Liver (tissue), 9 donors: ENCODE measurements around the gene MYOF. TPM values are rescaled to one million over a fixed set of nuclear protein-coding genes. Genes with fewer than 3 reads are reported as not detected.

Source experiments
- DNase-seq: peaks from one replicate; pipeline ENCODE4 v3.0.0-alpha.2; 2017; ENCODE audit warnings: low spot score
- H3K27ac ChIP-seq, 2 donors: one replicate each; pipeline ENCODE4 v1.7.0; 2013; ENCODE audit warnings: inconsistent platforms in 2 of 2, low read length in 2 of 2, control low read depth in 1 of 2, low read depth in 1 of 2, mild to moderate bottlenecking in 1 of 2
- H3K27me3 ChIP-seq, 4 donors: one replicate each; pipeline versions ENCODE4 v1.6.1 to v1.7.0; 2013; ENCODE audit warnings: low read length in 3 of 4, inconsistent platforms in 1 of 4, mild to moderate bottlenecking in 1 of 4, moderate library complexity in 1 of 4; ENCODE audit not compliant: control insufficient read depth in 4 of 4, insufficient read depth in 4 of 4
- H3K36me3 ChIP-seq, 4 donors: one replicate each; pipeline versions ENCODE4 v1.6.1 to v1.7.0; 2013; ENCODE audit warnings: low read length in 3 of 4, mild to moderate bottlenecking in 3 of 4, low read depth in 1 of 4, moderate library complexity in 1 of 4; ENCODE audit not compliant: control insufficient read depth in 4 of 4, insufficient read depth in 3 of 4
- H3K4me1 ChIP-seq, 4 donors: one replicate each; pipeline versions ENCODE4 v1.6.1 to v1.7.0; 2013; ENCODE audit warnings: low read length in 3 of 4, mild to moderate bottlenecking in 3 of 4, moderate library complexity in 1 of 4; ENCODE audit not compliant: control insufficient read depth in 4 of 4, insufficient read depth in 4 of 4
- H3K4me3 ChIP-seq, 3 donors: one replicate each; pipeline versions ENCODE4 v1.6.1 to v1.7.0; 2013; ENCODE audit warnings: low read length in 3 of 3, control low read depth in 1 of 3, low read depth in 1 of 3, mild to moderate bottlenecking in 1 of 3
- H3K9ac ChIP-seq, 2 donors: one replicate each; pipeline ENCODE4 v1.7.0; 2013; ENCODE audit warnings: low read length in 2 of 2, mild to moderate bottlenecking in 2 of 2, moderate library complexity in 2 of 2, control low read depth in 1 of 2, low read depth in 1 of 2
- H3K9me3 ChIP-seq, 4 donors: one replicate each; pipeline versions ENCODE4 v1.6.1 to v1.7.0; 2013; ENCODE audit warnings: low read length in 3 of 4; ENCODE audit not compliant: control insufficient read depth in 4 of 4
- ATF3 ChIP-seq: IDR thresholded peaks from 2 replicates; pipeline ENCODE4 v1.6.1; 2016; ENCODE audit warnings: antibody characterized with exemption
- CTCF ChIP-seq: fragments of 150-350 bp; IDR thresholded peaks from 2 replicates; pipeline ENCODE4 v1.5.1; 2017; ENCODE audit warnings: improper control_type of control experiment, low read depth, low read length; ENCODE audit not compliant: missing input control
- EGR1 ChIP-seq, 2 donors: IDR thresholded peaks; 2 replicates each; pipeline ENCODE4 v1.6.1; 2016 to 2018; ENCODE audit warnings: antibody characterized with exemption in 2 of 2, low read depth in 2 of 2
- FOXA1 ChIP-seq: IDR thresholded peaks from 2 replicates; pipeline ENCODE4 v1.6.1; 2016; ENCODE audit warnings: antibody characterized with exemption
- FOXA2 ChIP-seq: IDR thresholded peaks from 2 replicates; pipeline ENCODE4 v1.6.1; 2016; ENCODE audit warnings: antibody characterized with exemption
- GABPA ChIP-seq, 2 donors: IDR thresholded peaks in 1 of 2; conservative IDR thresholded peaks in 1 of 2; 2 replicates each; pipeline ENCODE4 v1.6.1; 2016; ENCODE audit warnings: antibody characterized with exemption in 2 of 2, mild to moderate bottlenecking in 1 of 2, moderate library complexity in 1 of 2
- HNF4A ChIP-seq, 2 donors: conservative IDR thresholded peaks; 2 replicates each; pipeline ENCODE4 v1.6.1; 2016; ENCODE audit warnings: antibody characterized with exemption in 2 of 2, mild to moderate bottlenecking in 2 of 2
- HNF4G ChIP-seq: IDR thresholded peaks from 2 replicates; pipeline ENCODE4 v1.6.1; 2016; ENCODE audit warnings: antibody characterized with exemption
- MAX ChIP-seq: IDR thresholded peaks from 2 replicates; pipeline ENCODE4 v1.6.1; 2016; ENCODE audit warnings: antibody characterized with exemption
- NR2F2 ChIP-seq: IDR thresholded peaks from 2 replicates; pipeline ENCODE4 v1.6.1; 2016; ENCODE audit warnings: antibody characterized with exemption
- RAD21 ChIP-seq, 2 donors: IDR thresholded peaks; 2 replicates each; pipeline ENCODE4 v1.6.1; 2016; ENCODE audit warnings: antibody characterized with exemption in 2 of 2, mild to moderate bottlenecking in 2 of 2
- REST ChIP-seq: IDR thresholded peaks from 2 replicates; pipeline ENCODE4 v1.6.1; 2016; ENCODE audit warnings: antibody characterized with exemption, mild to moderate bottlenecking
- RXRA ChIP-seq, 2 donors: IDR thresholded peaks; 2 replicates each; pipeline ENCODE4 v1.6.1; 2017 to 2018; ENCODE audit warnings: antibody characterized with exemption in 2 of 2, mild to moderate bottlenecking in 1 of 2
- SP1 ChIP-seq: IDR thresholded peaks from 2 replicates; pipeline ENCODE4 v1.6.1; 2018; ENCODE audit warnings: antibody characterized with exemption, mild to moderate bottlenecking
- TAF1 ChIP-seq: conservative IDR thresholded peaks from 2 replicates; pipeline ENCODE4 v1.6.1; 2016; ENCODE audit warnings: antibody characterized with exemption, mild to moderate bottlenecking
- YY1 ChIP-seq: IDR thresholded peaks from 2 replicates; pipeline ENCODE4 v1.6.1; 2016; ENCODE audit warnings: antibody characterized with exemption, mild to moderate bottlenecking
- ZBTB33 ChIP-seq: IDR thresholded peaks from 2 replicates; pipeline ENCODE4 v1.6.1; 2016; ENCODE audit warnings: antibody characterized with exemption
- WGBS: extraction: QIAGEN DNeasy Blood & Tissue Kit; methylation state at CpG from one replicate; pipeline ENCODE4 v1.1.7; 2013; 5-methylcytosine and 5-hydroxymethylcytosine counted together
- polyA plus RNA-seq, 2 donors: library from polyadenylated mRNA; stranded (reverse) in 1 of 2; unstranded in 1 of 2; fragments of 200-250 nt in 1 of 2; fragments of >200 nt in 1 of 2; fragmentation: Nextera tagmentation in 1 of 2; extraction: Ambion mirVana in 1 of 2; gene quantifications; one replicate each; pipeline versions ENCODE4 v1.2.1 to v1.2.3, GENCODE V29; 2013 to 2015
- total RNA-seq, 2 donors: library from RNA; depleted of rRNA; stranded (reverse); fragments of >200 nt; gene quantifications; one replicate each; pipeline ENCODE4 v1.2.3, GENCODE V29; 2014
- donor health status: healthy.
- donor health status: healthy.
- donor health status: healthy.
- donor health status: healthy.
- donor health status: healthy.

Gene MYOF
- total and polyA plus RNA-seq, 4 donors, result 0.89 to 5.7 (median 3.2) TPM

GRCh38 chr10:93514521-93514920 lies 32.4 kb upstream of the MYOF start (continued):
- TF ChIP-seq TAF1, result no peak
- no peak for TF ChIP-seq FOXA2
- no peak for TF ChIP-seq ATF3
- no peak for TF ChIP-seq HNF4G
- TF ChIP-seq RXRA (IDR thresholded peaks at IDR 0.05), result no peak
- no peak for TF ChIP-seq ZBTB33
- no peak for TF ChIP-seq YY1

GRCh38 chr10:93513091-93513490 lies 31.0 kb upstream of the MYOF start:
- Histone ChIP-seq H3K27me3 (no peaks in the 10 kb centered on the region), H3K4me1 (no peaks in the 10 kb centered on the region), H3K9me3 (no peaks in the 10 kb centered on the region), H3K4me3 (no peak overlapping the region), H3K36me3 (no peaks in the 10 kb centered on the region), H3K9ac (no peak overlapping the region), H3K27ac (no peak overlapping the region)
- TF ChIP-seq EGR1 (IDR thresholded peaks at IDR 0.05; ENCODE audit: low read depth in 2 of 2) (no peak), NR2F2 (no peak), MAX (no peak), RAD21 (IDR thresholded peaks at IDR 0.05) (no peak)
- 57% methylated on average over 1 of the region's 1 CpG for WGBS
- DNase-seq, result no peak

GRCh38 chr10:93512565-93512964 lies 30.4 kb upstream of the MYOF start:
- Histone ChIP-seq H3K36me3 (no peaks in the 10 kb centered on the region), H3K9me3 (no peaks in the 10 kb centered on the region), H3K9ac (no peak overlapping the region), H3K27me3 (no peaks in the 10 kb centered on the region), H3K4me3 (no peak overlapping the region), H3K4me1 (no peaks in the 10 kb centered on the region), H3K27ac (no peak overlapping the region)
- 96% methylated on average over 1 of the region's 1 CpG for WGBS
- no peak for TF ChIP-seq HNF4A (conservative IDR thresholded peaks at IDR 0.05)
- no peak for TF ChIP-seq GABPA (IDR thresholded peaks at IDR 0.05 in 1 of 2, conservative IDR thresholded peaks at IDR 0.05 in 1 of 2)
- TF ChIP-seq EGR1 (IDR thresholded peaks at IDR 0.05; ENCODE audit: low read depth in 2 of 2), result no peak
- no peak for TF ChIP-seq YY1
- no peak for TF ChIP-seq TAF1
- TF ChIP-seq RAD21 (IDR thresholded peaks at IDR 0.05), result no peak
- TF ChIP-seq SP1, result no peak
- no peak for TF ChIP-seq FOXA1
- no peak for TF ChIP-seq CTCF
- no peak for TF ChIP-seq HNF4G
- TF ChIP-seq NR2F2, result no peak
- no peak for TF ChIP-seq REST
- no peak for TF ChIP-seq RXRA (IDR thresholded peaks at IDR 0.05)
- no peak for TF ChIP-seq ZBTB33
- no peak for DNase-seq
